HG02870 (cell line): ENCODE measurements around the gene VAMP5.
"Not testable (repeated sequence)": the region's sequence is repeated elsewhere in the genome, so short reads cannot be mapped to it uniquely, and the experiment has no call there.

Experiments
- ATAC-seq: cut with Tn5 transposase; IDR thresholded peaks from one replicate; pipeline ENCODE4 v1.9.1; 2021; ENCODE audit warnings: mild to moderate bottlenecking, moderate library complexity; ENCODE audit not compliant: unreplicated experiment

The VAMP5 gene

GRCh38 chr2:85549826-85550225, 34.4 kb upstream of the VAMP5 start:
- no peak for ATAC-seq

- ATAC-seq: no peak
Measured at GRCh38 chr2:85550486-85550885, 33.7 kb upstream of the VAMP5 start.

- ATAC-seq: no peak
Measured at GRCh38 chr2:85551698-85552678, 32.2 kb upstream of the VAMP5 start.

GRCh38 chr2:85553184-85553583, 31.0 kb upstream of the VAMP5 start:
- ATAC-seq: no peak

GRCh38 chr2:85554980-85555612, 29.1 kb upstream of the VAMP5 start:
- ATAC-seq: no peak

- no peak for ATAC-seq
Measured at GRCh38 chr2:85557130-85557529, 27.1 kb upstream of the VAMP5 start.

GRCh38 chr2:85558160-85558559, 26.1 kb upstream of the VAMP5 start:
- no peak for ATAC-seq

- not testable (repeated sequence) for ATAC-seq
Measured at GRCh38 chr2:85560403-85560726, 23.9 kb upstream of the VAMP5 start.

- ATAC-seq: peak; percentile 18
Measured at GRCh38 chr2:85560812-85561279, 23.4 kb upstream of the VAMP5 start.

GRCh38 chr2:85561280-85562212, 22.7 kb upstream of the VAMP5 start, which contains the start of gene GGCX:
Gene GGCX (minus strand): TSS chr2:85561493. CDS start chr2:85561428, 65 bp downstream.
- ATAC-seq: peak; percentile 85

GRCh38 chr2:85564144-85564563, 20.1 kb upstream of the VAMP5 start:
- no peak for ATAC-seq

- ATAC-seq: no peak
Measured at GRCh38 chr2:85566265-85566664, 18.0 kb upstream of the VAMP5 start.

GRCh38 chr2:85575739-85576138, 8.5 kb upstream of the VAMP5 start:
- no peak for ATAC-seq

GRCh38 chr2:85577063-85577385, 7.2 kb upstream of the VAMP5 start:
- ATAC-seq: no peak

GRCh38 chr2:85577386-85578242, 6.6 kb upstream of the VAMP5 start, which contains the start of gene VAMP8:
Gene VAMP8 (plus strand): TSS chr2:85577586. CDS start chr2:85577647, 61 bp downstream.
- peak; percentile 72 for ATAC-seq

- ATAC-seq: no peak
Measured at GRCh38 chr2:85578243-85579180, 5.7 kb upstream of the VAMP5 start.

GRCh38 chr2:85579266-85579935, 4.8 kb upstream of the VAMP5 start:
- no peak for ATAC-seq

GRCh38 chr2:85580206-85580605, 4.0 kb upstream of the VAMP5 start:
- no peak for ATAC-seq
